ENCODE results near the gene MAP3K14. TPM values are rescaled to one million over a fixed set of nuclear protein-coding genes. Genes with fewer than 3 reads are reported as not detected.

Gene MAP3K14
- total and polyA plus RNA-seq, 11 donors, result 9.0 to 21.9 (median 11.4) TPM

DNA sequence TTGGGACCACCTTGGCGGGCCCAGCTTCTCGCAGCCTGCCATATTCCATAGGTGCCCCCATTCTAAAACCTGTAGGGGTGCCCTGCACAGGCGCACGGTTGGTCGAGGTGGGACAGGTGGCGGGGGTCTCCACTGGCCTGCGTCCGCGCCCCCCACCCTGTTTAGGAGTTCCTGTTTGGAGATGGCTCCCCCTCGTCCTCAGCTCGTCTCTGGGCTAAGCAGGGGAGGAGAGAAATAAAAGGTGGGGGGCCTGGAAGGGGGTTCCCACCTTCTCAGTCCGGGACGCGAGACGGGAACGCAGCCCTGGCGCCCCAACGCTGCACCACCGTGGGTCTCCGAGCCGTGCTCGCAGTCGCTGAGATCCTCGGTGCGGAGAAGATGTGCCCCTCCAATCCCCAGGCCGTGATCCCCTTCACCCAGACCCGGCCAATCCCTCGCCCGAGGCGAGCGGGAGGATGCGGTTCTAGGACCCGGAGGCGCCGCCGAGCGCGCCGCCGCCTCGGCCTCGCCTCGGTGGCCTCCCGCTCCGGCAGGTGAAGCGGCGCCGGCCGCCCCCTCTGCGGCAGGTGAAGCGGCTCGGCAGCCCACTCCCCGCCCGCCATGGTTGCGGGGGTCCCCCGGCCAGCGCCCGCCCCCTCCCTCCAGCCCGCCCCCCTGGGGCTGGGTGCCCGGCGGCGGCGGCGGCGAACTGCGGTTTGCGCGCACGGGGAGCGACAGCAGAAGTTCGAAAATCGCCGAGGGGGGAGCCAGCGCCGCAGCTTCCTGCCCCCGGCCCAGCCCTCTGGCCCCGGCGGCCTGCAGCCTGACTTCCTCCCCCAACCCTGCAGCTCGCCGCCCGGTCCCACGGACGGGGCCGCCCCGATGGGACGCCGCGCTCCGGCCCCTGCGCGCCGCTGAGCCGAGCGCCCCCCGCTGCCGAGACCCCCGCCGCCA, 95.5 kb downstream of the MAP3K14 start, which contains the start of gene FMNL1:
Gene FMNL1 (plus strand): TSS at position 805 of the 933 bp plus-strand sequence. CDS start 240 bp downstream, outside the sequence.
- DNase-seq (peak; percentile 68 to 90 (median 77)), ATAC-seq (peak in 3 of 4 donors; percentile 23 to 29 (median 27))
- no peaks in the 10 kb centered on the region for H3K9me3 ChIP-seq
- peaks cover 0 to 5% (median 0%) of the 10 kb centered on the region in 9 donors for H3K36me3 ChIP-seq
- TF ChIP-seq POLR2A (IDR thresholded peaks at IDR 0.05), result peak in 1 of 2 donors; percentile 24
- TF ChIP-seq, protein P1, sequence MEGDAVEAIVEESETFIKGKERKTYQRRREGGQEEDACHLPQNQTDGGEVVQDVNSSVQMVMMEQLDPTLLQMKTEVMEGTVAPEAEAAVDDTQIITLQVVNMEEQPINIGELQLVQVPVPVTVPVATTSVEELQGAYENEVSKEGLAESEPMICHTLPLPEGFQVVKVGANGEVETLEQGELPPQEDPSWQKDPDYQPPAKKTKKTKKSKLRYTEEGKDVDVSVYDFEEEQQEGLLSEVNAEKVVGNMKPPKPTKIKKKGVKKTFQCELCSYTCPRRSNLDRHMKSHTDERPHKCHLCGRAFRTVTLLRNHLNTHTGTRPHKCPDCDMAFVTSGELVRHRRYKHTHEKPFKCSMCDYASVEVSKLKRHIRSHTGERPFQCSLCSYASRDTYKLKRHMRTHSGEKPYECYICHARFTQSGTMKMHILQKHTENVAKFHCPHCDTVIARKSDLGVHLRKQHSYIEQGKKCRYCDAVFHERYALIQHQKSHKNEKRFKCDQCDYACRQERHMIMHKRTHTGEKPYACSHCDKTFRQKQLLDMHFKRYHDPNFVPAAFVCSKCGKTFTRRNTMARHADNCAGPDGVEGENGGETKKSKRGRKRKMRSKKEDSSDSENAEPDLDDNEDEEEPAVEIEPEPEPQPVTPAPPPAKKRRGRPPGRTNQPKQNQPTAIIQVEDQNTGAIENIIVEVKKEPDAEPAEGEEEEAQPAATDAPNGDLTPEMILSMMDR (IDR thresholded peaks at IDR 0.05), result no peak
- intact Hi-C loops (cut with DNase I), result loop anchor here in 4 of 10 donors (2.0 to 5.0 kb wide), 6 partner anchors 13 to 163 kb away; partner anchors contain the start of genes SPATA32 (in 2 of the 4) and MAP3K14 (in 1 of the 4)
- H3K4me3 ChIP-seq, result peak within 1 kb of the TSS; percentile 50 to 88 (median 71)
- peak within 1 kb of the TSS in 11 of 12 donors; percentile 9 to 98 (median 59) for H3K27ac ChIP-seq
- H3K27me3 ChIP-seq, result no peaks in the 10 kb centered on the region
- H3K4me1 ChIP-seq, result peaks cover 0 to 55% (median 23%) of the 10 kb centered on the region in 12 donors
- WGBS, 4 donors, result 4 to 15% (median 10%) methylated on average over 31 to 98 of the region's 98 CpGs

DNA sequence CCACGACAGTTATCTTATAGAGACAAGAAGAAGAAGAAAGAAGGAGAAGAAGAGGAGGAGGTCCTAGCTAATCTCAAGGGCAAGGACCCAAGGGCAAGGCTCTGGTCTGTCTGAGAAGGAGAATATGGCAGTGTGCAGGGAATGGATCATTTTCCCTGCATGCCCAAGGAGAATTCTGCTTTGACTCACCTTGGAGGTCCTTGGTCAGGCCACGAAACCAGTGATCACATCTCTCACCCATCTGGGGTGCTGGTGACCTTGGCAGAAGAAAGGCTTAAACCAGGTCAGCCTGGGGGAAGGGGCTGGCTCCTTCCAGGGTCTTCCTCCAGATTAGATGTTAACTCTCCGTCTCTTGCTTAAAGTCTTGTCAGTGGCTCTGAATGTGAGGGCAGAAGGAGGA, 96.7 kb downstream of the MAP3K14 start:
- intact Hi-C loops (cut with DNase I), result loop anchor here in 5 of 10 donors (1.0 to 5.0 kb wide), 7 partner anchors 15 to 165 kb away; partner anchors contain the start of genes SPATA32 (in 2 of the 5) and MAP3K14 (in 1 of the 5)
- Histone ChIP-seq H3K4me3 (peak overlapping the region in 1 of 12 donors; percentile 78), H3K27ac (peak overlapping the region in 1 of 12 donors; percentile 98), H3K9me3 (no peaks in the 10 kb centered on the region), H3K27me3 (no peaks in the 10 kb centered on the region), H3K36me3 (peaks cover 0 to 5% (median 0%) of the 10 kb centered on the region in 9 donors), H3K4me1 (peaks cover 0 to 42% (median 18%) of the 10 kb centered on the region in 12 donors)
- TF ChIP-seq, protein P1 (IDR thresholded peaks at IDR 0.05), result no peak
- TF ChIP-seq POLR2A (IDR thresholded peaks at IDR 0.05), result no peak
- WGBS, 4 donors, result 92 to 96% (median 93%) methylated on average over 3 of the region's 3 CpGs
- no peak for ATAC-seq
- peak in 1 of 5 donors; percentile 4 for DNase-seq

DNA sequence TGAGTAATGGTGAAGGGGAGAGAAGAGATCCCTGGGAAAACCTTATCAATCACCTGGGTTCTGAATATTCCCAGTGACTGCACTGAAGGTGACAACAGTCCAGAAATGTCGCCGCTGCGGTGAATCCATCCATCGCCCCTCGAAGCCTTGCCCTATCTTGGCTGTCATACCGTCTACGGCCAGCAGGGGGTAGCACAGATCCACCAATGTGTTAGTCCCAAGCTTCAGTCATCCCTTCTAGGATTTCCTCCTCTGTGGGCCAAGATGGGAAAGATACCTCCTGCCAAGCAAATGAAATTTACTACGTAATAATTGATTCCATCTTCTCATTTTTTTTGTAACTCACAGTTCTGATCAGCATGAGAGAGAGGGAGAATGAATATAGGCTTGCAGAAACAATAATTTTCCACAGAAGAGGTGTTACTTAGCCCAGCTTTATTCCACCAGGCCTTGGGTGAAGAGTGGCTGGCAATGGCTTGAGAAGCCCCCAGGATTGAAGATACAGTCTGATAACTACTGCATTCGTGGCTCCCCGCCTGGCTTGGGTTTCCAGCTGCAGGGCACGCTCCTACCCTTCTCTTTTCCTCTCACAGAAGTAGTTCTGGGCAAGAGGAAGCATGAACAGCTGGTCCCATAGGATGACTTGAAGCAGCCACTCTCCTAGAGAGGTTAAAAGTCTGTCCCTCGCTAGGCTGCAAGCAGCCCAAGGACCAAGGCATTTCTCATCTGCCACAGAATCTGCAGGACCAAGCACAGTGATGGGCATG, 97.7 kb downstream of the MAP3K14 start:
- WGBS, 4 donors, result 11 to 14% (median 13%) methylated on average over 11 to 12 of the region's 12 CpGs
- Histone ChIP-seq H3K4me3 (no peak overlapping the region), H3K36me3 (peaks cover 0 to 5% (median 0%) of the 10 kb centered on the region in 9 donors), H3K27me3 (no peaks in the 10 kb centered on the region), H3K9me3 (no peaks in the 10 kb centered on the region), H3K4me1 (peaks cover 0 to 33% (median 9%) of the 10 kb centered on the region in 12 donors), H3K27ac (peak overlapping the region in 1 of 12 donors; percentile 52)
- intact Hi-C loops (cut with DNase I), result loop anchor here in 8 of 10 donors (1.0 to 5.0 kb wide), 6 partner anchors 16 to 168 kb away; no protein-coding TSS in a partner anchor
- DNase-seq (peak; percentile 69 to 90 (median 85)), ATAC-seq (peak; percentile 58 to 82 (median 79))
- TF ChIP-seq POLR2A (IDR thresholded peaks at IDR 0.05), result no peak
- TF ChIP-seq, protein P1 (IDR thresholded peaks at IDR 0.05), result peak; percentile 89 to 96 (median 94)

Other genes starting within 250 kb of the MAP3K14 start
- gene PLCD3, start 184.5 kb downstream of the MAP3K14 start, total RNA-seq, result 100 to 1,000 TPM; 102 to 207 (median 123) TPM
- gene PLCD3, start 184.5 kb downstream of the MAP3K14 start, polyA plus RNA-seq, result 100 to 1,000 TPM in 1 of 2 donors, 10 to 100 TPM in 1; 92.8 to 105 TPM
- 1 to 10 TPM; 4.1 to 9.8 (median 6.3) TPM for gene ACBD4, start 181.3 kb downstream of the MAP3K14 start, total RNA-seq
- gene ACBD4, start 181.3 kb downstream of the MAP3K14 start, polyA plus RNA-seq, result 1 to 10 TPM; 3.3 to 8.8 TPM
- gene HEXIM1, start 168.5 kb downstream of the MAP3K14 start, total RNA-seq, result 10 to 100 TPM; 14.4 to 28.7 (median 22.5) TPM
- gene HEXIM1, start 168.5 kb downstream of the MAP3K14 start, polyA plus RNA-seq, result 10 to 100 TPM; 11.9 to 12.4 TPM
- 1 to 10 TPM; 3.9 to 7.5 (median 5.7) TPM for gene HEXIM2, start 155.1 kb downstream of the MAP3K14 start, total RNA-seq
- 1 to 10 TPM; 3.4 to 6.4 TPM for gene HEXIM2, start 155.1 kb downstream of the MAP3K14 start, polyA plus RNA-seq
- 10 to 100 TPM in 5 of 9 donors, 1 to 10 TPM in 4; 6.4 to 52.8 (median 10.3) TPM for gene FMNL1, start 95.1 kb downstream of the MAP3K14 start, total RNA-seq
- gene FMNL1, start 95.1 kb downstream of the MAP3K14 start, polyA plus RNA-seq, result 1 to 10 TPM; 5.4 to 7.8 TPM
- gene SPATA32, start 54.9 kb downstream of the MAP3K14 start, total RNA-seq, result not detected
- not detected for gene SPATA32, start 54.9 kb downstream of the MAP3K14 start, polyA plus RNA-seq
- 10 to 100 TPM; 19.7 to 39.4 (median 25.3) TPM for gene ARHGAP27, start 115.8 kb upstream of the MAP3K14 start, total RNA-seq
- gene ARHGAP27, start 115.8 kb upstream of the MAP3K14 start, polyA plus RNA-seq, result 10 to 100 TPM; 16.3 to 28.2 TPM
- 10 to 100 TPM; 16.9 to 48.0 (median 30.9) TPM for gene PLEKHM1, start 173.7 kb upstream of the MAP3K14 start, total RNA-seq
- 10 to 100 TPM; 11.1 to 19.0 TPM for gene PLEKHM1, start 173.7 kb upstream of the MAP3K14 start, polyA plus RNA-seq